IPS-18a (cell line): ENCODE measurements around the gene NOX1.

Experiments
- H3K27ac ChIP-seq: one replicate; pipeline ENCODE4 v1.5.1; 2013; ENCODE audit warnings: low read length
- H3K27me3 ChIP-seq: one replicate; pipeline ENCODE4 v1.6.1; 2013; ENCODE audit warnings: mild to moderate bottlenecking, low read length; ENCODE audit not compliant: control insufficient read depth, insufficient read depth
- H3K36me3 ChIP-seq: one replicate; pipeline ENCODE4 v1.6.1; 2013; ENCODE audit warnings: low read depth, low read length; ENCODE audit not compliant: control insufficient read depth
- H3K4me1 ChIP-seq: one replicate; pipeline ENCODE4 v1.6.1; 2013; ENCODE audit warnings: low read depth, low read length; ENCODE audit not compliant: control insufficient read depth
- H3K4me3 ChIP-seq: one replicate; pipeline ENCODE4 v1.5.1; 2013; ENCODE audit warnings: low read length
- H3K9ac ChIP-seq: one replicate; pipeline ENCODE4 v1.6.1; 2013; ENCODE audit warnings: mild to moderate bottlenecking, low read length, moderate library complexity
- H3K9me3 ChIP-seq: one replicate; pipeline ENCODE4 v1.6.1; 2013; ENCODE audit warnings: low read depth, low read length; ENCODE audit not compliant: control insufficient read depth

NOX1 gene

DNA sequence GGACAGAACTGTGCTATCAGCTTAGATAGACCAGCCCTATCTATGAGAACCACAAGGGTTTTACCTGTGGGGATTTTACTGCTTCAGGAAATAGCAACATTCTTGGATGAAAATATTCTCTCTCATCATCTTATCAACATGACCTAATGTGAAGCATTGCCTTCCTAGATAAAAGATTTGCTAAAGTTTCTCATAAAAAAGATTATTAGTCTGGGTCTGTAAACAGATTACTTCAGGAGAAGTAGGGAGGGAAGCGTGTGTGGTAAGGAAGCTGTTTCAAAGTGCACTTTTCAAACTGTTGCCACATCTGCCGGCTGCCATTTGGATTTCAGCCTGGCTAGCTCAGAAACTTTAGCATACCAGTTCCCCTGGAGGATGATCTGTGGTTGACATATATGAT lies at the start of gene NOX1:
TSS of gene NOX1 (minus strand) at position 35 of the 400 bp plus-strand sequence. CDS start 220 bp downstream, outside the sequence.
- Histone ChIP-seq H3K9me3 (no peaks in the 10 kb centered on the region), H3K36me3 (no peaks in the 10 kb centered on the region), H3K4me1 (peaks cover 4% of the 10 kb centered on the region), H3K27ac (no peak within 1 kb of the TSS), H3K4me3 (no peak within 1 kb of the TSS), H3K27me3 (no peaks in the 10 kb centered on the region), H3K9ac (no peak within 1 kb of the TSS)

DNA sequence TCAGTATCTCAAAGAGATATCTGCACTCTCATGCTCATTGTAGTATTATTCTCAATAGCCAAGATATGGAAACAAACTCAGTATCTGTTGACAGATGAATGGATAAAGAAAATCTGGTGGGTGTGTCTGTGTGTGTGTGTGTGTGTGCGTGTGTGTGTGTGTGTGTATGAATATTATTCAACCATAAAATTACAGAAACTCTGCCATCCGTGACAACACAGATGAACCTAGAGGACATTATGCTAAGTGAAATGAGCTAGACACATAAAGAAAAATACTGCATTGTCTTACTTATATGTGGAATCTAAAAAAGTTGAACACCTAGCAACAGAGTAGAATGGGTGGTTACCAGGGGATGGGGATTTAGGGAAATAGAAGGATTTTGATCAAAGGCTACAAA lies 41.4 kb upstream of the NOX1 start:
- Histone ChIP-seq H3K9me3 (no peaks in the 10 kb centered on the region), H3K27ac (no peak overlapping the region), H3K36me3 (no peaks in the 10 kb centered on the region), H3K4me1 (no peaks in the 10 kb centered on the region), H3K27me3 (no peaks in the 10 kb centered on the region), H3K9ac (no peak overlapping the region), H3K4me3 (no peak overlapping the region)

DNA sequence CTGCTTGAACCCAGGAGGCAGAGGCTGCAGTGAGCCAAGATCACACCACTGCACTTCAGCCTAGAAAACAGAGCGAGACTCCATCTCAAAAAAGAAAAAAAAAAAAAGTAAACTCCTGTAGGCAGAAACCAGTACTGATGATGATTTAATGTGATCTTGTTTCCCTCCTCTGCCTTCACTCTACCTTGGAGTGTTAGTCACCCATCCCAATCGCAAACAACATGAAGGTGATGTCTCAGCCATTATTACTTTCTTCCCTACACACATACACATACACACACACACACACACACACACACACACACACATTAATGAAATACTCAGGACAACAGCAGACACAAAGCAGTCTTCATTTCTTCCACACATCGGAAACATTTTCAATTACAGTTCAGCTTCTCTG lies 39.0 kb upstream of the NOX1 start:
- Histone ChIP-seq H3K9ac (no peak overlapping the region), H3K4me3 (no peak overlapping the region), H3K4me1 (no peaks in the 10 kb centered on the region), H3K9me3 (no peaks in the 10 kb centered on the region), H3K27ac (no peak overlapping the region), H3K27me3 (no peaks in the 10 kb centered on the region), H3K36me3 (no peaks in the 10 kb centered on the region)

DNA sequence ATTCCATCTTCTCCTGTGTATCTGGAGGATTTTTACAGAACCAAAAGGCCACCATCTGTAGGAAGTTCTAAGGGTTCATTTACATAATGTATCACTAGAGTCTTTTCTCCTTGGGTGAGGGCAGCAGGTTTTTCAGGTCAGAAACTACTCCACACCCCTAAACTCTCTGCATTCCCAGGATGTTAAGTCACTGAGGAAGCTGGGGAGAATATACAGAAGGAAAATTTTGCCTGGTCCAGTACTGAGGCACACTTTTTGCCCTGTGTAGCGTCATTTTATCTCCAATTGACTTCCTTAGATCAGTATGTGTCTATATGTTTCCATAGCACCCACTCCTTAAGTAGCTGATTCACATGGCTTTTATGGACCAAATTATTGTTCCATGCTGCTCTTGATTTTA lies 37.6 kb upstream of the NOX1 start:
- no peaks in the 10 kb centered on the region for H3K4me1 ChIP-seq
- H3K36me3 ChIP-seq: no peaks in the 10 kb centered on the region
- H3K4me3 ChIP-seq: no peak overlapping the region
- H3K9ac ChIP-seq: no peak overlapping the region
- H3K27ac ChIP-seq: no peak overlapping the region
- no peaks in the 10 kb centered on the region for H3K27me3 ChIP-seq
- no peaks in the 10 kb centered on the region for H3K9me3 ChIP-seq

DNA sequence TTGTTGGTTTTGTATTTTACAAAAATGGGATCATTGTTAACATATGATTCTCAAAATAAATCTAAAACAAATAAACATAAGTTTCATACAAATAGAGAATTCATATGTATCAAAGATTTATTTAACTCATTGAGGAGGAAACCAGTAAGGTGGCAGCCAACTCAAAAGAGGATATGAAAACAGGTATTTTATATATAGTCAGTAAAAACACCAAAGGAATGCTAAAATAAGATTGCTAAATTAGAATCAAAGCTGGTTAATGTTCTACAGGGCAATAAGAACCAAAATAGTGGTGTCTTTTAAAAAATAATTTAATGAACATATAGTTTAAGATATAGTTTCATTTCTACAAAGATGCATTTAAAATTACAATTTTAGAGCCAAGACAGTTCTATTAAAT lies 31.5 kb upstream of the NOX1 start:
- Histone ChIP-seq H3K36me3 (no peaks in the 10 kb centered on the region), H3K9me3 (no peaks in the 10 kb centered on the region), H3K27me3 (no peaks in the 10 kb centered on the region), H3K9ac (no peak overlapping the region), H3K4me1 (no peaks in the 10 kb centered on the region), H3K4me3 (no peak overlapping the region), H3K27ac (no peak overlapping the region)

DNA sequence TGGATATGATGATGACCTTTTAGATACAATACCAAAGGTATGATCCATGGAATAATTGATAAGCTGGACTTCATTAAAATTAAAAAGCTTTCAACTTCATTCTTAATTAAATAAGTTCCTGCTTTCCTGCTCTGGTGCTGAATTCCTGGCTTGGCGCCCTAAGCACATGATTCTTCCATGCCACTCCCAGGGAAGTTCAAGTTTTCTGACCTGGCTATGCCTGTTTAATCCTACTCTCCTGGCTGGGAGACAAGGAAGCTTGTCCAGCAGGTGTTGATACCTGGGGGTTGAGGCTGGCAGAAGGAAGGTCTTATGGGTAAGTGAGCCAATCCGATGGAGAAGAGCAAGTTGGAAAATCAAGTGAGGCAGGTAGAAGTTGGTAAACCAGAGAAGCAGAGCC lies 30.3 kb upstream of the NOX1 start:
- no peaks in the 10 kb centered on the region for H3K9me3 ChIP-seq
- H3K27ac ChIP-seq: no peak overlapping the region
- H3K27me3 ChIP-seq: no peaks in the 10 kb centered on the region
- no peaks in the 10 kb centered on the region for H3K4me1 ChIP-seq
- no peak overlapping the region for H3K4me3 ChIP-seq
- no peaks in the 10 kb centered on the region for H3K36me3 ChIP-seq
- no peak overlapping the region for H3K9ac ChIP-seq

DNA sequence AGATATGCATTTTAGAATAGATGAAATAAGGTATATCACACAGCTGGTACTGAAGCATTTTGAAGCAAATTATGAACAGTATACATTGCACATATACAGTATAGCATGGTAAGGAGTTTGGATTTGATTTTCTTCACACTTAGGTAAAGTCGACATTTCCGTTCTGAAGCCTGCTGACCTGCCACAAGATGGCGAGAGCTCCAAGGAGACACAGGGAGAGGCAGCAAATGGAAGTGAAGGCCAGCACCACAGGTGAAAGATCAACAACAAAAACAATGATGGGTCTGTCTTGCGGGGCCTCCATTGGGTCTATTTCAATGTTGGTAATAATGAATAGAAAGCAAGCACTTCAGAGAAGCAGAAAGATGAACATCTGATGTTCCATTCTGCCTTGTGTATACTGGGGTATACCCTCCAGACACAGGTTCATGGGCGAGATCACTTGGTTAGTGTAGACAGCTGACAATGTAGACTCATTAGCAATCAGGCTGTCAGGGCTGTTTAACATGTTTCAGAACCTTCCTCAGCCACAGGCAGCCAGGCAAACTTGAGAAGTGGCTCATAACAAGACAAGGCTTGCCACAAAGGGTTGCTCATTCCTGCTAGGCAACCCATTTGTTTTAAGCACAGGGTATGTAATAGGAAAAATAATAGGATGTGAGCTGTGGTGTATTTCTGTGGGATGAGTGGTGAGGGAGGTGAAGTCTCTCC lies 21.4 kb upstream of the NOX1 start:
- Histone ChIP-seq H3K9me3 (no peaks in the 10 kb centered on the region), H3K4me1 (peaks cover 5% of the 10 kb centered on the region), H3K27me3 (no peaks in the 10 kb centered on the region), H3K36me3 (no peaks in the 10 kb centered on the region), H3K9ac (no peak overlapping the region), H3K27ac (no peak overlapping the region), H3K4me3 (no peak overlapping the region)

DNA sequence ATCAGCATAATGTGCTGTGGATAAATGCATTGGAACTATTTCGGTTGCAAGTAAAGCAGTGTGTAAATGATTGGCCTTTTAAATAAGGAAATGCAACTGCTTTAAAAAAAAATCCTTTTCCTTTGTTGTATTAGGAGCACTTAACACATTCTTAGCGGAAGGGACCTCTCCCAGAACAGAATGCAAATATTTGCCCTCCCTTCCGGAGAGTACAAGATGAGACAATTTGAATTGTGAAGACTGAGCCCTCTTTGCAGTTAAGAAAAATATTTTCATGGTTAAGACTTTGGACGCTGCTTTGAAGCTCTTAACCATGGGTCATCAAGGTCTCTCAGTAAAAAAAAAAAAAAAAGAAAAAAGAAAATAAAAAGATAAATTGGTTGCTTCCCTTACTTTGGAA lies 9.5 kb upstream of the NOX1 start:
- no peaks in the 10 kb centered on the region for H3K27me3 ChIP-seq
- peaks cover 3% of the 10 kb centered on the region for H3K4me1 ChIP-seq
- H3K9me3 ChIP-seq: no peaks in the 10 kb centered on the region
- H3K9ac ChIP-seq: no peak overlapping the region
- no peak overlapping the region for H3K27ac ChIP-seq
- no peak overlapping the region for H3K4me3 ChIP-seq
- no peaks in the 10 kb centered on the region for H3K36me3 ChIP-seq

DNA sequence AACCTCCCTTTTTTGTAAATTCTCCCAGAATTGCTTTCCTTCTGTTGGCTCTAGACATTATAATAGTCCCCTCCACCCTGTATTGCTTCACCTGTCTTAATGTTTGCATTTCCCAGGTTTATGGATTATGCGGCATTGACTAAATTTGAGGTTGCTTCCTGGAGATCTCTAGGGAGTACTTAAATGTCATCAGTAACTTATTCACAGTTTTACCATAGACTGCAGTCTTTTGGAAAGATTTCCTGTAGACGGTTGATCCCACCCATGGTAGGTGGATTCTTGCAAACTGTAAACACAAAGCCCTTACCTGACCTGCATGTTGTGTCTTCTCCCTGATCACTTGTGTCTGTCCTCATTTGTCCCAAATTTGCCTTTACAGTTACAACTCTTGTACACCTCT lies 6.2 kb upstream of the NOX1 start:
- no peaks in the 10 kb centered on the region for H3K27me3 ChIP-seq
- no peaks in the 10 kb centered on the region for H3K36me3 ChIP-seq
- peaks cover 3% of the 10 kb centered on the region for H3K4me1 ChIP-seq
- H3K9me3 ChIP-seq: no peaks in the 10 kb centered on the region
- H3K4me3 ChIP-seq: no peak overlapping the region
- H3K27ac ChIP-seq: no peak overlapping the region
- H3K9ac ChIP-seq: no peak overlapping the region

DNA sequence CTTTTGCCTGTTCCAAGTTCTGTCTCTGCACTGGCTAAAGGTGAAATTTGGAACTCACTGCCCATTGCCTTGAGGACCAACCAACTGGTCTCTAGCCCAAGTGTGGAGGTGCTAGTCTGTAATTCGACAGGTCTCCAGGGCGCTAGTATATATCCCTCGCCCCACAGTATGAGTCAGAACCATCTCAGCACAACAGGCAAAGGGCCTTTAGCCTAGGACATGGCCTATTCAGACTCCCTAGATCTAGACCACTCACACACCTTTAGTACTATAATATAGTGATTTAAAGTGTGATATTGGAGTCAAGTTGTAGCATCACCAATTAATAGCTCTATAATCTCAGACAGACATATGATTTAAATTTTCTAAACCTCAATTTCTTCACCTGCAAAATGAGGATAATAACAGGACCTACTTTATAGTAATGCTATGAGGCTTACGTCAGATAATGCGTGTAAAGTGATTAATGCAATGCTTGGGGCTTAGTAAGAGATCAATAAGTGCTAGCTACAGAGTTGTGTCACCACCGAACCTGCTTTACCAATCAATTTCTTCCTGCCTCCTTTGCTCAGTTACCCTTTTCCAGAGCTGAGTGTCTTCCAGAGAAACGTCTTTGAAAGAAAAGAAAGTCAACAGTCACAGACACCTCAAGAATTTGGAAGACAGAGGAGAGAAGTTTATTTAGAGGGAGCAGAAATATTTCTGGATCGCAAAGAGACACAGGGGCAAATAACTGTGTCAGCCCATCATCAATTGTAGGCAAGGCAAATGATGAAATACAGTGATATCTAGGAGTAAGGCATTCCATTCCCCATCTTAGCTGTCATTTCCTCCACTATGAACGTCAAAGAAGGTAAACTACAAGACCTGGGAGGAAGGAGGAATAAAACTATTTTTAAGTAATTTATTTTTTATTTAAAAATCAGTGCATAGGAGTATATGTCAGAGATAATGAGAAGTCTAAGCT lies 2.3 kb downstream of the NOX1 start:
- Histone ChIP-seq H3K4me3 (no peak overlapping the region), H3K9ac (no peak overlapping the region), H3K27ac (no peak overlapping the region), H3K9me3 (no peaks in the 10 kb centered on the region), H3K27me3 (no peaks in the 10 kb centered on the region), H3K4me1 (peaks cover 4% of the 10 kb centered on the region), H3K36me3 (no peaks in the 10 kb centered on the region)

DNA sequence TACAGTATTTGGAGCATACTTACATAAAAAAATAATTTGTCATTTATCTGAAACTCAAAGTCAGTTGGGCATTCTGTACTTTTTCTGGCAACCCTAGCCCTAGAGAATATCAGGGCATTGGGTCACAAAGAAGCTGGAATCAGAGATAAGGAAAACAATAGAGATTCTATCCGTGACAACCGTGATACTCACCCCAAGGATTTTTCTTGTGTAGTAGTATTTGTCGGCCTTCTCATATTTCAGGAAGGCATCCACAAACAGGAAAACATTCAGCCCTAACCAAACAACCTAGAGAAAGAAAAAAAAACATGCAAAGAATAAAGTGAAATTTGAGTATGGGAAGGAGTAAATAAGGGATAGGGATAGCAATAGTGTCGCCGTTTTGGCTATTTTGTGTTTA lies 3.6 kb downstream of the NOX1 start:
- peaks cover 4% of the 10 kb centered on the region for H3K4me1 ChIP-seq
- H3K36me3 ChIP-seq: no peaks in the 10 kb centered on the region
- no peaks in the 10 kb centered on the region for H3K9me3 ChIP-seq
- H3K9ac ChIP-seq: no peak overlapping the region
- no peak overlapping the region for H3K4me3 ChIP-seq
- no peaks in the 10 kb centered on the region for H3K27me3 ChIP-seq
- H3K27ac ChIP-seq: no peak overlapping the region
